GM04503 (cell line): Measurements from ENCODE around the gene AIMP2.
"Not testable (repeated sequence)": the region's sequence is repeated elsewhere in the genome, so short reads cannot be mapped to it uniquely, and the experiment has no call there.

Experiments
- DNase-seq: peaks from one replicate; pipeline ENCODE4 v3.0.0-alpha.2; 2012; ENCODE audit warnings: low read depth

Gene AIMP2

DNA sequence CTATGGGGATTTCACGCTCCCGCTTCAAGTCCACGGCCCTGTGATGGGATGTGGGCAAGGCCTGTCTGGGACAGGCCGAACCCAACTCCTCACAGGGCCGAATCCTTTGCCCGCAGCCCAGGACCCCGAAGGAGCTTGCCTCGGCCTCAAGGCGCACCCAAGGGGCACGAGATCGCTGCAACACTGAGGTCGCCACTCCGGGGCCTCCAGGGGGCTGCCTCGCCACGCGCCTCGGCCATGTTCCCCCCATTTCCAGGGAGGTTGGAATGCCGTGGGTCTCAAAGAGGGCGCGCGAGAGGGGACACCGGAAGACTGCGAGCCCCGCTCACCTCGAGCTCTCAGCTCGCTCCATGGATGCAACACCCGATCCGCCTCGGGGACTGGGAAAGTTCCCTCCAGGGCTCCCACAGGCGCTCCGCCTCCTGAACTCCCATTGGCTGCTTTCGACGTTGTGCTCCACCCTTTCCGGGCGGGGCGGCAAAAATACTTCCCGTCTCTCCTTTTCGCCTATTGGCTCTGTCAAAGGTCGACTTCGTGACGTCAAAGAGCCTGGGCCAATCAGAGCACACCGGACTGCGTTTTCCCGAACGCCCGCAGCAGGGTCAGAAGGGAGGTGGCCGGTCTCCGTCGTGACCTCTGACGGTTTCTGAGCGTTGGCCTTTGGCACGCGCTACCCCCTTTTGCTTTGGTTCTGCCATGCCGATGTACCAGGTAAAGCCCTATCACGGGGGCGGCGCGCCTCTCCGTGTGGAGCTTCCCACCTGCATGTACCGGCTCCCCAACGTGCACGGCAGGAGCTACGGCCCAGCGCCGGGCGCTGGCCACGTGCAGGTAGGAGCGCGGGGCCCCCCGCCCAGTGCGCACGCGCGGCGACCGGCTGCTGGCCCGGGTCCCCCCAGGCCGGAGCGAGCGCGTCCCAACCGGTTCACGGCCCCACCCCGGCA, at the start of gene AIMP2, which contains the start of gene PMS2:
Gene AIMP2, plus strand, starts transcription at position 605 of the 944 bp plus-strand sequence. Its CDS starts 92 bp downstream, at position 697.
Gene PMS2, minus strand, starts transcription at position 382 of the 944 bp plus-strand sequence. Its CDS starts 30 bp downstream, at position 352.
- DNase-seq = peak; percentile 96

DNA sequence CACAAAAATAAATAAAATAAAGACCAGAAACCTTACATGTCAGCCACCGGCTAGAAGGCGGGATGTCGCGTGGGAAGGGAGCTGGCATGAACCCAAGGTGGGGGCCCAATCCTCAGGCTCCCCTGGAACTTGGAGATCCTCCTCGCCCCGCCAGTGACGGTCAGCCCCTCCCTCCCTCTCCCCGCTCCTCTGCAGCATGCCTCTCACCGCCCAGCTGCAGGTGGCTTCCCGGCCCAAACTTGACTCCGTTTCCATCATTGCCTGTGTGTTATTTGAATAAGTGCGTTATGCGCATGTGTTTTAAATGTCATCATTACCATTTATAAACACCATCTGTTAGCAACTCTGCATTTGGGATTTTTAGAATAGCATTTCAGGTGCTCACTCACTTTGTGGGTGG, 45.9 kb upstream of the AIMP2 start:
- DNase-seq = not testable (repeated sequence)

DNA sequence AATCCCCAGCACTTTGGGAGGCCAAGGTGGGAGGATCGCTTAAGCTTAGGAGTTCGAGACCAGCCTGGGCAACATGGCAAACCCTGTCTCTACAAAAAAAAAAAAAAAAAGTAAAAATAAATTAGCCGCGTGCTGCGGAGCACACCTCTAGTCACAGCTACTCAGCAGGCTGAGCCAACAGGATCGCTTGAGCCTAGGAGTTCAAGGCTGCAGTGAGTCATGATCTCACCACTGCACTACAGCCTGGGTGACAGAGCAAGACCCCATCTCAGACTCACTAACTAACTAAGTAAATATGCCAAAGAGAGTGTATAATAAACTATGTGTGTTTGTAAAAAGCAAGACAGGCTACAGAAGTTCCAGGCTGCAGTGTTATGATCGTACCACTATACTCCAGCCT, 45.3 kb upstream of the AIMP2 start:
- DNase-seq = not testable (repeated sequence)

DNA sequence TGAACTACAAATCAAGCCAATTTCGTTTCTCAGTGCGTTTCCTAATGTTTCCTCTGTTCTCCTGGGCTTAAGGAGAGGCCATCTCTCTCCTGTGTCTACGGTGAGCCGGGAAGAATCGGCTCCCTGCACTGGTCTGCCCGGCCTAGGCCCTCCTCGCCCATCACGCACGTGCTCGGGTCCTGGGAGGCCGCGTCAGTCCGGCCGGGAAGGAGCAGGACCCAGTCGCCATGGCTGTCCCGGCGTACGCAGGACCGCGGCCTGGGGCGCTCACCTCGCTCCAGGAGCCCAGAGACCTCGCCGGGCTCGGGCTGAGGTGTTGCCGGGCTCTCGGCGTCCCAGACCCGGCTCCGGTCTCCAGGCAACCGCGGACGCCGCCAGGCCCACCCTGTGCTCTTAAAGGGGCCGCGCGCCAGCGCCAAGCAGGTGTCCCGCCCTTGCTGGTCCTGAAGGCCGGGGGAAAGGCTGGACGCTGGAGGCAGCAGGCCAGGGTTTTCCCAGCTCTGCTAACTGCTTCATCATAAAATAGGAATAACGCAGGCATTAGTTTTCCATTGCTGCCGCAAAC, 38.6 kb upstream of the AIMP2 start, which contains the start of gene RSPH10B:
Gene RSPH10B, minus strand, starts transcription at position 343 of the 565 bp plus-strand sequence. CDS start 3,573 bp downstream, outside the sequence.
- not testable (repeated sequence) for DNase-seq

DNA sequence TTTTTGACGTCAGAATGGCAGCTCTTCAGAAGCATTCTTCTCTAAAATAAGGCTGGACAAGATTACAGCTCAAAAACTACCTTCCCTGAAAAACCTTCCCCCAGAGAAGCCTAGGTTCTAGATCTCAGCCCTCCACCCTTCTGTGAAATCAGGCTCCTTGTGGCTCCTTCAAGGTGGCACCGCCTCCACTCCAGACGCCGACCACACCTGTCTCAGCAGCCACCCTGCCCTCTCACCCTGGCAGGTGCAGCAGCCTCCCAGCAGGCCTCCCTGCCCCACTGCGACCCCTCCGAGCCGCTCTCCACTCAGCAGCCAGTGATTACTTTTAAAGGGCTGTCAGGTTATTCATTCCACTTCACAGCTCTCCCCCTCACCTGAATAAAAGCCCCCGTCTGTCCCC, 35.5 kb upstream of the AIMP2 start:
- not testable (repeated sequence) for DNase-seq

DNA sequence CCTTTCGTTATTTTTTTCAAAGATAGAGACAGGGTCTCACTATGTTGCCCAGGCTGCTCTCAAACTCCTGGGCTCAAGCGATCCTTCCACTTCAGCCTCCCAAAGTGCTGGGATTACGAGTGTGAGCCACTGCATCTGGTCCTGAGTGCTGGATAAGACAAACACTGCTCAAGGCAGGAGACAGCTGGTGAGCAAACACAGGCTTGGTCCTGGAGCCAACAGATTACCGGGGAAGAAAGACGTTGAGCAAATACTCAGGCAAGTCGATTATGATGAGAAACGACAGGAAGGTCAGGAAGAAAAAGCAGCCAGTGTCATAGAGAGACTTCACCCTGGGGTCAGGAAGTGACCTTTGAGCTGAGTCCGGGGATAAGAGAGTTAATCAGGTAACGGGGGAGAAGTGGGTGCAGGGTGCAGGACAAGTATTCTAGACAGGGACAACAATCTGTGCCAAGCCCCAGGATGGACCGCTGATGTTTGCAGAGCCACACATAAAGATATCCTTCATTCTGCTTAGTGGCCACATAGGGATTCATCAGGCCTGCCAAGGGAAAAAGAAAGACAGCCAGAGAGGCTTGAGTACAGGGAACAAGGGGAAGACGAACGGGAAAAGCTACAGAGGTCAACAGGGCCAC, 29.3 kb upstream of the AIMP2 start:
- DNase-seq = not testable (repeated sequence)

DNA sequence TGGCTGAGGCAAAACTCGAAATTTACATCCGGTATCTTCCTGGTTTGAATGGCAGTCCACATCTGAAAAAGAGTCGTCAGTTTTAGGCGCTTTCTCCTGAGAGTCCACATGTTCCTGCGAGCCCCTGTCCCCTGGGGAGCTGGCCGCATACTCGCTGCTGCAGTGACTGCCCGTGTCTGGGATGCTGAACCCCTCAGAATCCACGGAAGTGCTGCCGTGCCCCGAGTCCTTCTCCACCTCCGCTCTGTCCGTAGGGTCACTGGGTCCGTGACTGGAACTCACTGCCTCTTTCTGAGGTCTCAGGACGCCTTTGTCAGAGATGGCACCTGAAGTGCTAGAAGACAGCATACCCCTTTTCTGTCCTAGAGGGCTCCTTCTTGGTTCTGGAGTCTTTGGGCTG, 22.0 kb upstream of the AIMP2 start:
- not testable (repeated sequence) for DNase-seq

DNA sequence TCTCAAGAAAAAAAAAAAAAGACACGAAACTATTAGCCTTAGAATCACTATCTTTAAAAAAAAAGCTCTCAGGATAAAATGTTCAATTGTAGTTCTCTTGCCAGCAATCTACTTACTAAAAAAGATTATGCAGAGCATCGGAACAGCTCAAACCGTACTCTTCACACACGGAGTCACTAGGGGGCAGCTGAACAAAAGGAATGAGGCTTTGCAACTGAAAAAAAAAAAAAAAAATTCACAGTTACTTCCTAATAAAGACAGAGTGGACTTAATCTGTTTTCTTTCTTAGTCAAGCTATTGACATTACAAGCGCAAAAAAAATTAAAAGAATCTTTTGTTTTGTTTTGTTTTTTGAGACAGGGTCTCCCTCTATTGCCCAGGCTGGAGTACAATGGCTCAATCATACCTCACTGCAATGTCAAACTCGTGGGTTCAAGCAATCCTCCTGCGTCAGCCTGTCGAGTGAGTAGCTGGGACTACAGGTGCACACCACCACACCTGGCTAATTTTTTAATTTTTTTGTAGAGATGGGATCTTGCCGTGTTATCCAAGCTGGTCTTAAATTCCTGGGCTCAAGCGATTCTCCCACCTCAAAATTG, 11.8 kb upstream of the AIMP2 start:
- peak; percentile 26 for DNase-seq

DNA sequence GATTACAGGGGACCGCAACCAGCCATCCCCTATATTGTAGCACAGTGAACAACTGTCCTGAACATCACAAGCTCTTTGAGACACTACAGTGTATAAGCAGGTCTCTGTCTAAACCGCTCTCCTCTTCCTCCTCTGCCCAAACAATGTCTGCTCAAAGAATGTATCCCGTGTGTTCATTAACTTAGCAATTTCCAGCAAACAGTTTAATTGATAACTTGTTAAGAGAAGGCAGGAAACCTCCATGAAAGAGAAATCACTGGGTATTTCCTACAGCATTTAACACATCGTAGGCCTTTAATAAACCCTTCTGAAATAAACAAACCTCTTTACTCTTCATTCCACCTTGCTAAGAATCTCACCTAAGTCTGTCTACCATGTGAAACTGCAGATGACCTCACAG, 1.7 kb upstream of the AIMP2 start:
- no peak for DNase-seq

DNA sequence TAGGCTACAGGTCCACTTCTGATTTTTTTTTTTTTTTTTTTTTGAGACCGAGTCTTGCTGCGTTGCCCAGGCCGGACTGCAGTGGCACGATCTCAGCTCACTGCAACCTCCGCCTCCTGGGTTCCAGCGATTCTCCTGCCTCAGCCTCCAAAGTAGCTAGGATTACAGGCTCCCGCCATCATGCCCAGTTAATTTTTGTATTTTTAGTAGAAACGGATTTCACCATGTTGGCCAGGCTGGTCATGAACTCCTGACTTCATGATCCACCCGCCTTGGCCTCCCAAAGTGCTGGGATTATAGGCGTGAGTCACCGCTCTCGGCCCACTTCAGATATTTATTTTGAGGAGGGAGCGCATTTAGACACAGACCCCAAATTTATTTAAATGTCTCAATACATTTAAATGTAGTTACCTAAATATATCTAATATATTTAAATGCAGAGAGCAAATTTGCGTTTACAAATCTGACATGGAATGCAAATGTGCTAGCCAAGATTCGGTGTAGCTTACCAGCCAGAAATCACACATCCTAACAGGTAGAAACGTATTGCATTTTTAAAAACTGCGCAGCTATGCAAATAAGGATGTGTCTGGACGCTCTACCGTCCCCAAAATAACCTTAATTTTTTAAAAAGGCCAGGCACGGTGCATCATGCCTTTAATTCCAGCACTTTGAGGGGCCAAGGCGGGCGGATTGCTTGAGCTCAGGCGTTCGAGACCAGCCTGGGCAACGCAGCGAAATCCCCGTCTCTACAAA, 1.1 kb upstream of the AIMP2 start:
- DNase-seq = not testable (repeated sequence)

DNA sequence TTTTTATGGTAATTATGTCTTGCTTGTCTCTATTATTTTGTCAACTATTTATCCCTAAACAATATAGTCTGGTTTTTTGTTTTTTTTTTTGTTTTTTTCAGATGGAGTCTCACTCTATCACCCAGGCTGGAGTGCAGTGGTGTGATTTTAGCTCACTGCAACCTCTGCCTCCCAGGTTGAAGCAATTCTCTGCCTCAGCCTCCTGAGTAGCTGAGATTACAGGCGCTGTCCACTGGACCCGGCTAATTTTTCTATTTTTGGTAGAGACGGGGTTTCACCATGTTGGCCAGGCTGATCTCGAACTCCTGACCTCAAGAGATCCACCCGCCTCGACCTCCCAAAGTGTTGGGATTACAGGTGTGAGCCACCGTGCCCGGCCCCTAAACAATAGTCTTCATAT, 1.3 kb downstream of the AIMP2 start:
- DNase-seq = not testable (repeated sequence)

DNA sequence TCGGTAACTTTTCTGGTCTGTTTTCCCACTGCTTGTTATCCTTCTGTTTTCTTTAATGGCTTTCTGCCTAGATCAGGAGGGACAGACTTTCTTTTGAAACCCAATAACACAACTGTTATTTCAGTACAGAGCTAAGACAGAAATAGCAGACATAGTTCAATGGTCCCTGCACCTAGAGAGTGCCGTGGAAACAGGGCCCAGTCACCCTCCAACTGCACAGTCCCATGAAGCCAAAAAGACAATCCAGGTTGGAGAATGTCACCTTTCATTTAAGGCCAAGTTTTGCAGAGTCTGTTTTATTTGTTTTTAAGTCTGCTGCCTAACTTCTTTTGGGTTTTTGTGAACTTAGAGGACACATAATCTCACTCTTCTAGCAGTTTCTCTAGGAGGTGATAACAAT, 2.5 kb downstream of the AIMP2 start:
- DNase-seq = no peak

DNA sequence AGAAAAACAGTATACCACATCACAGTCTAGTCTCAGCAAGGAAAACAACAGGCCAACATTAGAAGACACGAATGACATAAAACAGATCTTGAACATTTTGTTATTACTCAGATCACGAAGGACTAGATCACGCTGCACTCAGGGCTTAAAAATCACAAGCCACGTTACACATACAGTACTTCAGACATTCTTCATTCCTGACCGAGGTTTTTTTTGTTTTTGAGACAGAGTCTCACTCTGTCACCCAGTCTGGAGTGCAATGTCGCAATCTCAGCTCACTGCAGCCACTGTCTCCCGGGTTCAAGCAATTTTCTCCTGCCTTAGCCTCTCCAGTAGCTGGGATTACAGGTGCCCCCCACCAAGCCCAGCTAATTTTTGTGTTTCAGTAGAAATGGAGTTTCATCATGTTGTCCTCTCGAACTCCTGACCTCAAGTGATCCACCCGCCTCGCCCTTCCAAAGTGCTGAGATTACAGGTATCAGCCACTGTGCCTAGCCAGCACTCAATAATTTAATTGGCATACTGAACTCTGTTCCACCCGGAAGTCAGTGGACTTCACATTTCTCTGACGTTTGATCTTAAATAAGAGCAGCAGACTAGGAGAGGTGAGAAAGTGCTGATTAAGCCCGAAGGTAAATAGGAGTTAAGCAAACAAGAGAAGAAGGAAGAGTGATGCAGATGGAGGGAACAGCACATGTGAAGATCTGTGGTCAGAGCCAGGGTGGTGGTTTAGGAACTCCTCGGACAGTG, 3.5 kb downstream of the AIMP2 start:
- DNase-seq = no peak

DNA sequence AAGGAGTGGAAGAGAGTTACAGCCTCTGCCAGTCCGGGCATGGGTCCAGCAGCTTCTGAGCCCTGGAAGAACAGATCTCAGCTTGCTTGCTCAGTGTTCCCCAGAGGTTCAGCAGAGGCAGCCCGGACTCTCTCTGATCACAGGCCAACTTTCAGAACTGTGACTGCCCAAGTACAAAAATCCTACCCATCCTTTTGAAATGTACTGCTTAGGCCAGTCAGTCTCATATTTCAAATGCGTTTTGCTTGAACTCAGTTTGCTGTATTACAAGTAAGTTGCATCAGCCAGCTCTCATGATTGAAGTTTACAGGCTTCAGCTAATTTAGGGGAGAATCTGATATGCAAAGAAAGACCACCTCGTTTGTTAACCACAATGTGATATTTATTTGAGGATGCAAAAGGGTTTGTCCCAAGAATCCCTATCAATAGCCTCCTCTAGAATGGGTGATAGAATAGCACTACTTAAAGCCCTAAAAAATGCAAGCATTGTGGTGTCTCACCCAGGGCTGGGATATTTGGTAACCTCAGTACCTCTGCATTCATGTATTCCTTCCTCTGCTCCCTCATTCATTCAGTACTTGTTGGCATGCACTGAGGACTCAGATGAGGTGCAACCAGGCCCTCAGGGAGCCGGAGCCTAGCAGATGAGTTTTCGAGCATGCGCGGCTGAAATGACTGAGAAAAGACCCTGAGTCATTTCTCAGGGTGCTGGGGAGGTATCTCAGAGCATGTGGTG, 7.0 kb downstream of the AIMP2 start:
- peak; percentile 92 for DNase-seq

DNA sequence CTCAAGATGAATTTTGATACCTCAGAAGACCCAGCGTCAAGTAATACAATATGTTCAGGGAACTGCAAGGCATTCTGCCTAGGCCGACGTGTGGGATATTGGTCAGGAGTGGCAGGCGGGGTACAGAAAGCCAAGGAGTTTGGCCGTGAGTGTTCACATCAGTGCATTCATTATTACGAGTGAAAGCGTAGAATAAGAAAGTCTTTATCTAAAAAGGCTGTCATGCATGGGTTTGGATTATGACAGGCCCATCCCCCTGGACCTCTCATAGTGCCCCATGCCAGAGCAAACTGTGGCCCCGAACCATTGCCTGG, 7.5 kb downstream of the AIMP2 start:
- no peak for DNase-seq

DNA sequence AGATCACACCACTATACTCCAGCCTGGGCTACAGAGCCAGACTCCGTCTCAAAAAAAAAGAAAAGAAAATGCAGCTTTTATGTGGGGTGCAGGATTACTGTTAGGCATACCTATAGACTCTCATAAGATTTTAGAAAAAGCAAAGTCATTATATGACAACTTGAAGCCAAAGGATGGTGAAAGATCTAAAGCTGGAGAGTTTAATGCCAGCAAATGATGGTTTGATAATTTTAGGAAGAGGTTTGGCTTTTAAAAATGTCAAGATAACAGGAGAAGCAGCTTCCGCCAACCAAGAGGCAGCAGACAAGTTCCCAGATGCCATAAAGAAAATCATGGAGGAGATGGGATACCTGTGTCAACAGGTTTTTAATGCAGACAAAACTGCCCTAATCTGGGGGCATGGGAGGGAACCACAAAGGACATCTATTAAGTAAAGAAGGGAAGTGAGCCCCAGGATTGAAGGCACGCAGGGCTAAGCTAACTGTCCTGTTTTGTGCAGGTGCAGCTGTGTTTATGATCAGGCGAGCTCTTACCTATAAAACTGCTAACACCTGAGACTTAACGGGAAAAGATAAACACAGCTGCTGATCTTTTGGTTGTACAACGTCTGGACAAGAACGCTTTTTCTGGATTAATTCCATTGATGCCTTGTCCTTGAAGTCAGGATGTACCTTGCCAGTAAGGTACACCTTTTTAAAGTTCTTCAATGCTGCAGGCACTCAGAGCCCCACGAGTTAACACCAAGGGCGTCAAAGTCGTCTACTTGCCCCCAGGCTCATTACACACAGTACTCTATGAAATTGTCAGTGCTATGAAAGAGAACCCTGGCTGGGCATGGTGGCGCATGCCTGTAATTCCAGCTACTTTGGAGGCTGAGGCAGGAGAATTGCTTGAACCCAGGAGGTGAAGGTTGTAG, 11.6 kb downstream of the AIMP2 start:
- DNase-seq = no peak

DNA sequence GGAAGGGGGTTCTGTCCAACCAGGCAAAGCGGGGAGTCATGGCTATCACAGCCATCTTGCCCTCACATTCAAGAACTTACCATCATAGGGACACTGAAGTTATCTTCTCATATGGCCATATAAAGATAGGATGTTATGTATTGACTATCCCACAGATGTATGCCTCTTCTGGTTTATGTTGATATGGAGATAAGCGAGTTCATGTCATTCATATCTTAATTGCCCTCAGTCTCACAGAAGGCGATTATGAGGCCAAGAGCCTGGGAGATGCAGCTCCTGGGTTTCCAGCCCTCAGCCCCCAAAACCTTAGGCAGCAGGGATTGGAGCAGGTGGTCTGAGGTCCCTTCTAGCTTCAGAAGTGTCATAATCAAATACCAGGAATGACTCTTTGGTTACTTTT, 13.6 kb downstream of the AIMP2 start:
- no peak for DNase-seq

DNA sequence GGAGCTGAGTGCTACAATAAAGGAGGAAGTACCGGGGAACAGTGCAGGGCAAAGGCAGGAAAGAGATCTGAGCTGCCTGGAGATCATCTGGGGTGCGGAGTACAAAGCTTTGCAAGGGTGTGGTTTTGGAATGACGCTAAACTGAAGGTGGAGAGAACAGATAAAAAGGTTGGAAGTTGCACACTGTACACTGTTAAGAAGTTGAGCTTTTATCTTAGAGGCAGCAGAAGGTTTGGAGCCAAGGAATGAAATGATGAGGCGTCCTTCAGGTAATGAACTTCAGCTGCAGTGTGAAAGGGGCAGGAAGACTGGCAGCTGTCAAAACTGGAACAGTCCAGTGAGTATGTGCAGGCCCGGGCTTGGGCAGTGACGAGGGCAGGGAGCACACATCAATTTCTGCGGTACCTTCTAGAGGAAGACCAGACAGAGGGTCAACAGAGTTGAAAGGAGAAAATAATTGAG, 14.9 kb downstream of the AIMP2 start:
- DNase-seq = no peak
